ENCODE data around the gene CDCA7L.

Gene CDCA7L

GRCh38 chr7:21960922-21961321 is 15.2 kb upstream of the CDCA7L start:
- peak; percentile 77 for DNase-seq (ENCODE audit: low read depth)
- no peak overlapping the region for H3K4me3 ChIP-seq (ENCODE audit: low read length)
- no peak for TF ChIP-seq CTCF (IDR thresholded peaks at IDR 0.05; ENCODE audit: insufficient read depth, low read depth, low read length, missing control alignments)

GRCh38 chr7:21959387-21959776 is 13.7 kb upstream of the CDCA7L start:
- no peak for TF ChIP-seq CTCF (IDR thresholded peaks at IDR 0.05; ENCODE audit: insufficient read depth, low read depth, low read length, missing control alignments)
- DNase-seq (ENCODE audit: low read depth) = no peak
- no peak overlapping the region for H3K4me3 ChIP-seq (ENCODE audit: low read length)

- DNase-seq (ENCODE audit: low read depth) = no peak
These were observed 8.1 kb upstream of the CDCA7L start for GRCh38 chr7:21953781-21954180.

GRCh38 chr7:21948887-21949540 is 3.3 kb upstream of the CDCA7L start:
- H3K4me3 ChIP-seq (ENCODE audit: low read length) = no peak overlapping the region
- TF ChIP-seq CTCF (IDR thresholded peaks at IDR 0.05; ENCODE audit: insufficient read depth, low read depth, low read length, missing control alignments) = no peak
- no peak for DNase-seq (ENCODE audit: low read depth)

More at GRCh38 chr7:21953781-21954180, 8.1 kb upstream of the CDCA7L start:
- no peak overlapping the region for H3K4me3 ChIP-seq (ENCODE audit: low read length)
- no peak for TF ChIP-seq CTCF (IDR thresholded peaks at IDR 0.05; ENCODE audit: insufficient read depth, low read depth, low read length, missing control alignments)

- H3K4me3 ChIP-seq (ENCODE audit: low read length) = no peak overlapping the region
- no peak for TF ChIP-seq CTCF (IDR thresholded peaks at IDR 0.05; ENCODE audit: insufficient read depth, low read depth, low read length, missing control alignments)
- no peak for DNase-seq (ENCODE audit: low read depth)
These were observed 2.7 kb upstream of the CDCA7L start for GRCh38 chr7:21948364-21948763.

- no peak overlapping the region for H3K4me3 ChIP-seq (ENCODE audit: low read length)
- no peak for DNase-seq (ENCODE audit: low read depth)
- TF ChIP-seq CTCF (IDR thresholded peaks at IDR 0.05; ENCODE audit: insufficient read depth, low read depth, low read length, missing control alignments) = no peak
These were observed 2.2 kb upstream of the CDCA7L start for GRCh38 chr7:21947946-21948345.

- TF ChIP-seq CTCF (IDR thresholded peaks at IDR 0.05; ENCODE audit: insufficient read depth, low read depth, low read length, missing control alignments) = no peak
- no peak for DNase-seq (ENCODE audit: low read depth)
These were observed 1.4 kb upstream of the CDCA7L start for GRCh38 chr7:21947056-21947455.

More at GRCh38 chr7:21947056-21947455, 1.4 kb upstream of the CDCA7L start:
- H3K4me3 ChIP-seq (ENCODE audit: low read length) = no peak overlapping the region
